ENCODE measurements around the gene TRERF1.
A peak's percentile ranks its signal among the peaks of the same experiment; 100 is the strongest.

Gene TRERF1

DNA sequence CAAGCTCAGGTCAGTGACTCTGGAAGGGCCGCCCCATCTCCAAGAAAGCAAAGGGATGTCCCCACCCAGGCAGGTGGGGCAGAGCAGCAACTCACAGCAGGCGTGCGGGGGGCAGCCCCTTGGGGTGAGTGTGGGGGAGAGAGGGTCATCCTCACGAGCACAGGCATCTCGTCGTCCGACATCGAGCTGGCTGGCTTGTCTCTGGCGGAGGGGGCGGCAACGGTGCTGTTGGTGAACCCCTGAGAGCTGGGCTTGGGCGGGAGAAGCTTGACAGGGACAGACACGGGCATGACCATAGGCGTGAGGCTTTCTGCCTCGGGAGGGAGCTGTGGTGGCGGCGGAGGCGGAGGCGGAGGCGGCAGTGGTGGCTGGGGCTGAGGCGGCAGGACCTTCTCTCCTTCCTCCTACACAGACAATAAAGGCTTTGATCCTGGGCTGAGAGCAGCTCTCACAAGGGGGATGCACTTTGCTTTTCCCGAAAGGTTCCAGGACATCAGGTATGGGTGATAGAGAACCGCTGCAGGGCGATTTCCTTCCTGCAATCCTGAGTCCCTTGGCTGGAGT, 188.5 kb downstream of the TRERF1 start:
- no peak overlapping the region for H3K4me3 ChIP-seq (ENCODE audit: low read depth, low read length)
- DNase-seq (ENCODE audit: low read depth) = no peak
- TF ChIP-seq, protein P1, sequence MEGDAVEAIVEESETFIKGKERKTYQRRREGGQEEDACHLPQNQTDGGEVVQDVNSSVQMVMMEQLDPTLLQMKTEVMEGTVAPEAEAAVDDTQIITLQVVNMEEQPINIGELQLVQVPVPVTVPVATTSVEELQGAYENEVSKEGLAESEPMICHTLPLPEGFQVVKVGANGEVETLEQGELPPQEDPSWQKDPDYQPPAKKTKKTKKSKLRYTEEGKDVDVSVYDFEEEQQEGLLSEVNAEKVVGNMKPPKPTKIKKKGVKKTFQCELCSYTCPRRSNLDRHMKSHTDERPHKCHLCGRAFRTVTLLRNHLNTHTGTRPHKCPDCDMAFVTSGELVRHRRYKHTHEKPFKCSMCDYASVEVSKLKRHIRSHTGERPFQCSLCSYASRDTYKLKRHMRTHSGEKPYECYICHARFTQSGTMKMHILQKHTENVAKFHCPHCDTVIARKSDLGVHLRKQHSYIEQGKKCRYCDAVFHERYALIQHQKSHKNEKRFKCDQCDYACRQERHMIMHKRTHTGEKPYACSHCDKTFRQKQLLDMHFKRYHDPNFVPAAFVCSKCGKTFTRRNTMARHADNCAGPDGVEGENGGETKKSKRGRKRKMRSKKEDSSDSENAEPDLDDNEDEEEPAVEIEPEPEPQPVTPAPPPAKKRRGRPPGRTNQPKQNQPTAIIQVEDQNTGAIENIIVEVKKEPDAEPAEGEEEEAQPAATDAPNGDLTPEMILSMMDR (IDR thresholded peaks at IDR 0.05; ENCODE audit: control insufficient read depth, extremely low read depth, insufficient read depth) = no peak

DNA sequence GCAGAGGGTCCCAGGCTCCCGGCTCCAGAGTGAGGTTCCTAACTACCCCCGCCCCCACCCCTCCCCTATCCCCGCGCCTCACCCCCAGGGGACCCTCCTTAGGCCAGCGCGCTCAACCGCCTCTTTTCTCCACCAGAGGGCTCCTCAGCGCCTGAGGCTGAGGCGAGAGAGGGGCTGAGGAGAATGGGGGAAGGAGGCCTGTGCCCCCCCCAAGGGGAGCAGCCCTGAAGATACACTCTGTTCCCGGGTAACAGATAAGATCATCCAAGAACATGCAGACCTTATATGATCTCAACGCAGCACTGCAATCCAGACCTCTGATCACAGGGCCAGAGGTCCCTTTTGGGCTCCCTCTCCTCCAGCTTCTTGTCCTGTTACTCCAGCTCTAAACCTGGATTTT, 190.8 kb downstream of the TRERF1 start:
- TF ChIP-seq, protein P1 (IDR thresholded peaks at IDR 0.05; ENCODE audit: control insufficient read depth, extremely low read depth, insufficient read depth) = peak; percentile 46
- DNase-seq (ENCODE audit: low read depth) = no peak

DNA sequence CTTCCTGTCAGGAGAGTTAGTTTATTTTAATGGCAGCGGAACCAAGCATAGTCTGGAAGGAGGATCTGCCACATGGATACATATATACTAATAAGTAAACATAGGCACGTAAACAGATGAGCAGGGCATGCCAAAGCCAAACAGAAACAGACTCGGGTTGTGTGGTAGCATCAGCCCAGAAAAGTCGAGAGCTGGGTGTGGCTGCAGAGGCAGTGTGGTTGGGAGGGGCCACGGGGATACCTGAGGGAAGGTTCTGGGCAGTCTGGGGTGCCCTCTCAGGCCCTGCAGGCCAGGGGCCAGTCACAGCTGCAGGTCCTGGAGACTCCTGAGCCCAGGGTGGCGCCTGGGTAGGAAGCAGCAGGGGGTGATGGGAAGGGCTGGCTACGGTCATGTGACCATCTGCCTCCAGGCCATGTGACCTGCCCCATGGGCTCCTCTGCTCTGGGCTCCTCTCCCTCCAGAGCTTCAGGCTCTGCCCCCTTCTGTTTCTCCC, 191.3 kb downstream of the TRERF1 start:
- DNase-seq (ENCODE audit: low read depth) = peak; percentile 21
- H3K4me3 ChIP-seq (ENCODE audit: low read depth, low read length) = peak overlapping the region; percentile 39
- TF ChIP-seq, protein P1 (IDR thresholded peaks at IDR 0.05; ENCODE audit: control insufficient read depth, extremely low read depth, insufficient read depth) = no peak

More for the DNA sequence above, 190.8 kb downstream of the TRERF1 start:
- H3K4me3 ChIP-seq (ENCODE audit: low read depth, low read length) = no peak overlapping the region

DNA sequence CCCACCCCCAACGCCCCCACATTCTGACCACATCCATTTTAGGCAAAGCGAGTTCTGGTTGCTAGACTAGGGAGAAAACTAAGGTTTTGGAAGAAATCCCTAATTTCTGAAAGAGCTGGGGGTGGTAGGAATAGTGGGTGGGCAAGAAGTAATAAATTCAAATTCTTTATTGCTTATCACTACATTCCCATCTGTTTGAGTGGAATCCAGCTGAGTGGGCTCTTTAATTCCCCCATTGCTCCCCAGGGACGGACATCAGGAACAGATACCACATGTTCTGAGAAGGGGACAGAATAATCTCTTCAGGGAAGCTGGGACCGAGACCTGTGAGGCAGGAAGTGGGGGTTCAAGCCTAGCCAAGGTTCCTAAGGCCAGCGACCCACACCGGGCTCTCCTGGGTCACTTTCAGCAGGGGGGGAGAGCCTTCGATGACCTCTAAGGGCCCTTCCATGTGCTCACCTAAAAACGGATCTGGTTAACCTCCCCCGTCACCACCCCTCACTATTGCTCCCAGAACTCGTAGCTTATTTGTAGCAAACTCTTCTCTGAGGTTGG, 191.8 kb downstream of the TRERF1 start:
- DNase-seq (ENCODE audit: low read depth) = no peak
- peak overlapping the region; percentile 39 for H3K4me3 ChIP-seq (ENCODE audit: low read depth, low read length)
- TF ChIP-seq, protein P1 (IDR thresholded peaks at IDR 0.05; ENCODE audit: control insufficient read depth, extremely low read depth, insufficient read depth) = no peak

DNA sequence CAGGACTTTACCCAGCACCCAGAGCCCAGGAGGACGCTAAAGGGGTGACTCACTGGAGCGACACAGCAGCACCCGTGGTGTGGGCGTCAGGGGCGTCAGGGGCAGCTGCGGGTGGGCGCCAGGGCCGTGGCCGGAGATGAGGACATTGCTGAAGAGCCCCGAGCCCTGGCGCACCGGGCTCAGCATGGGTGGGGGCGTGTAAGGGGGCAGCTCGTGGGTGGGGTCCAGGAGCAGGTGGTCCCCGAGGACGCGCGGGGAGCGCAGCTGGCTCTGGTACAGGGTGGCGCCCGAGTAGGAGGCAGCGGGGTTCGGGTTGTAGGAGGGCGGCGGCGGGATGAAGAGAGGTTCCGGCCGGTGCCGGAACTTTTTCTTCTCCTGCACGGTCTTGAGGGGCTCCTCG, 192.4 kb downstream of the TRERF1 start:
- DNase-seq (ENCODE audit: low read depth) = no peak
- TF ChIP-seq, protein P1 (IDR thresholded peaks at IDR 0.05; ENCODE audit: control insufficient read depth, extremely low read depth, insufficient read depth) = no peak
- H3K4me3 ChIP-seq (ENCODE audit: low read depth, low read length) = no peak overlapping the region

DNA sequence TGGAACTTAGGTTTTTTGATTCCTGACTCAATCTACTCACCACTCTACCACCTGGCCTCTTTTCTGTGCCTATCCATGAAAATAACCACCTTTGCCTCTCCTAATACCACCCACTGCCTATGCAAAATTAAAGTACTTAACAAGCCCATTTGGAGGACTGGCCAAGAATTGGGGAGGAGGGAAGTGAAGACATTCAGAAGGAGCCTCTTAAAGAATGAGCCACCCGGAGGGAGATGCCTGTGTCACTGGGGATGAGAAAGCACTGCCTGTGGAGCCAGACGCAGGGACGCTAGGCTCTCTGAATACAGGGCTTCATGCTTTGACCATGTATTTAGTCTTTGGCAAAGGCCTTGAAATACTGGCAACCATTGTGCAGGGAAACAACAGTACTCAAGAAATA, 194.1 kb downstream of the TRERF1 start:
- DNase-seq (ENCODE audit: low read depth) = no peak
- TF ChIP-seq, protein P1 (IDR thresholded peaks at IDR 0.05; ENCODE audit: control insufficient read depth, extremely low read depth, insufficient read depth) = no peak
- no peak overlapping the region for H3K4me3 ChIP-seq (ENCODE audit: low read depth, low read length)

DNA sequence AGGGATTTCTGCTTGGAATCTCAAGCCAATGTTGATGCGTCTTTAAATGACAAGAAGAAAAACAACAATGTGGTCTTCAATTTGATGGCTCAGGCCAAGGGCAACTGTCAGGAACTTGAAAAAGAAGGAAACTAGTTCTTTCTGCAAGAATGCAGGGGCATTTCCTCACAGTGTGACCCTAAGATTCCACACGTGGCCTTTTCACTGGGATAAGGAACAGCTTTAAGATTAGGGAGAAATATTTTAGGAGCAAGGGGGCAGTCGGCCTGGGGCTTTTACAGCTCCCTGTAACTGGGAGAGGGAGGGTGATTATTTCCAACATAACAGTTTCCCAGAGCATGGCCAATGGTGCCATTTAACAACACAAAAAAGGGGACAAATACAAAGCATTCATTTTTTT, 194.7 kb downstream of the TRERF1 start:
- TF ChIP-seq, protein P1 (IDR thresholded peaks at IDR 0.05; ENCODE audit: control insufficient read depth, extremely low read depth, insufficient read depth) = no peak
- H3K4me3 ChIP-seq (ENCODE audit: low read depth, low read length) = no peak overlapping the region
- DNase-seq (ENCODE audit: low read depth) = no peak
